Epithelial cell of prostate (primary cell): ENCODE data around the gene MESP2.

ENCODE experiments used
- DNase-seq: peaks from one replicate; pipeline ENCODE4 v3.0.0-alpha.2; 2011; ENCODE audit warnings: low read depth, low spot score
- H3K27ac ChIP-seq: fragments of 450-650 bp; 2 replicates; pipeline ENCODE4 v1.5.1; 2017; ENCODE audit warnings: mild to moderate bottlenecking

Gene MESP2

GRCh38 chr15:89797678-89798201, 21.6 kb downstream of the MESP2 start:
- no peak overlapping the region for H3K27ac ChIP-seq
- no peak for DNase-seq

GRCh38 chr15:89799011-89799911, 23.1 kb downstream of the MESP2 start:
- DNase-seq, result no peak
- no peak overlapping the region for H3K27ac ChIP-seq

- DNase-seq, result no peak
- no peak overlapping the region for H3K27ac ChIP-seq
Observed at GRCh38 chr15:89799918-89800498, 23.9 kb downstream of the MESP2 start.

GRCh38 chr15:89801471-89802195, 25.5 kb downstream of the MESP2 start:
- DNase-seq, result no peak
- no peak overlapping the region for H3K27ac ChIP-seq

GRCh38 chr15:89802231-89802928, 26.2 kb downstream of the MESP2 start:
- no peak for DNase-seq
- no peak overlapping the region for H3K27ac ChIP-seq

GRCh38 chr15:89802986-89803824, 27.1 kb downstream of the MESP2 start:
- DNase-seq, result no peak
- H3K27ac ChIP-seq, result no peak overlapping the region

GRCh38 chr15:89803941-89804800, 28.0 kb downstream of the MESP2 start:
- DNase-seq, result no peak
- no peak overlapping the region for H3K27ac ChIP-seq

- DNase-seq, result no peak
- H3K27ac ChIP-seq, result no peak overlapping the region
Observed at GRCh38 chr15:89805241-89806209, 29.4 kb downstream of the MESP2 start.

- no peak overlapping the region for H3K27ac ChIP-seq
- no peak for DNase-seq
Observed at GRCh38 chr15:89806210-89806558, 30.1 kb downstream of the MESP2 start.

GRCh38 chr15:89806559-89807550, 30.7 kb downstream of the MESP2 start:
- H3K27ac ChIP-seq, result no peak overlapping the region
- no peak for DNase-seq

- DNase-seq, result no peak
- H3K27ac ChIP-seq, result no peak overlapping the region
Observed at GRCh38 chr15:89807689-89808088, 31.6 kb downstream of the MESP2 start.

- H3K27ac ChIP-seq, result no peak overlapping the region
- DNase-seq, result no peak
Observed at GRCh38 chr15:89808160-89808870, 32.2 kb downstream of the MESP2 start.

- H3K27ac ChIP-seq, result no peak overlapping the region
- no peak for DNase-seq
Observed at GRCh38 chr15:89809093-89809786, 33.1 kb downstream of the MESP2 start.

GRCh38 chr15:89809787-89810148, 33.6 kb downstream of the MESP2 start:
- no peak for DNase-seq
- no peak overlapping the region for H3K27ac ChIP-seq

- no peak for DNase-seq
- H3K27ac ChIP-seq, result no peak overlapping the region
Observed at GRCh38 chr15:89810837-89811236, 34.7 kb downstream of the MESP2 start.
